SW480 (cell line): ENCODE measurements around the gene PIKFYVE.
"Not testable (repeated sequence)": the region's sequence is repeated elsewhere in the genome, so short reads cannot be mapped to it uniquely, and the experiment has no call there.

Source experiments
- DNase-seq: peaks from one replicate; pipeline ENCODE4 v3.0.0-alpha.2; 2016; ENCODE audit warnings: low spot score

PIKFYVE gene

GRCh38 chr2:208265801-208266552 lies at the start of gene PIKFYVE:
TSS of gene PIKFYVE (plus strand) at chr2:208266255. CDS start at chr2:208271520, 5,265 bp downstream.
- DNase-seq = peak; percentile 97

- not testable (repeated sequence) for DNase-seq
These were observed 44.2 kb upstream of the PIKFYVE start for GRCh38 chr2:208221873-208222272.

- no peak for DNase-seq
These were observed 43.7 kb upstream of the PIKFYVE start for GRCh38 chr2:208222351-208222750.

- no peak for DNase-seq
These were observed 41.3 kb upstream of the PIKFYVE start for GRCh38 chr2:208224802-208225201.

- DNase-seq = no peak
These were observed 38.3 kb upstream of the PIKFYVE start for GRCh38 chr2:208227581-208228232.

GRCh38 chr2:208228476-208228875 lies 37.6 kb upstream of the PIKFYVE start:
- DNase-seq = no peak

GRCh38 chr2:208234786-208235185 lies 31.3 kb upstream of the PIKFYVE start:
- no peak for DNase-seq

GRCh38 chr2:208235860-208236259 lies 30.2 kb upstream of the PIKFYVE start:
- DNase-seq = no peak

- no peak for DNase-seq
These were observed 26.1 kb upstream of the PIKFYVE start for GRCh38 chr2:208239770-208240493.

GRCh38 chr2:208240619-208241209 lies 25.3 kb upstream of the PIKFYVE start:
- DNase-seq = no peak

GRCh38 chr2:208244422-208244821 lies 21.6 kb upstream of the PIKFYVE start:
- no peak for DNase-seq

- no peak for DNase-seq
These were observed 20.3 kb upstream of the PIKFYVE start for GRCh38 chr2:208245746-208246145.

GRCh38 chr2:208248601-208249000 lies 17.5 kb upstream of the PIKFYVE start:
- DNase-seq = no peak

- DNase-seq = no peak
These were observed 16.8 kb upstream of the PIKFYVE start for GRCh38 chr2:208249296-208249695.

GRCh38 chr2:208250388-208250787 lies 15.7 kb upstream of the PIKFYVE start:
- no peak for DNase-seq

- DNase-seq = no peak
These were observed 15.0 kb upstream of the PIKFYVE start for GRCh38 chr2:208251098-208251497.

- DNase-seq = peak; percentile 22
These were observed 13.2 kb upstream of the PIKFYVE start for GRCh38 chr2:208252716-208253492.

GRCh38 chr2:208253600-208254117 lies 12.4 kb upstream of the PIKFYVE start:
- peak; percentile 14 for DNase-seq

- DNase-seq = peak; percentile 72
These were observed 11.8 kb upstream of the PIKFYVE start for GRCh38 chr2:208254118-208254870.

- DNase-seq = peak; percentile 94
These were observed 11.0 kb upstream of the PIKFYVE start, which contains the start of gene IDH1 for GRCh38 chr2:208254871-208255556. TSS of gene IDH1 (minus strand) at chr2:208255071. CDS start at chr2:208251551, 3,520 bp downstream.
